ENCODE data around the gene PGM1.
A peak's percentile ranks its signal among the peaks of the same experiment; 100 is the strongest.

- TF ChIP-seq CTCF (IDR thresholded peaks at IDR 0.05) (peak in 2 of 3 donors; percentile 56 to 72), POLR2A (IDR thresholded peaks at IDR 0.05) (no peak), EP300 (IDR thresholded peaks at IDR 0.05) (no peak)
Observed at GRCh38 chr1:63691701-63692425, 98.7 kb downstream of the PGM1 start.
